HEK293T (cell line): Measurements from ENCODE around the gene SERPINA4.

Experiments
- CTCF ChIA-PET: fragments of 350-600 bp; formaldehyde crosslinking; extraction: SDS; loops from one replicate; lab custom pipeline; 2021; ENCODE audit warnings: antibody characterized with exemption, inconsistent platforms; lab: Yijun Ruan, JAX
- POLR2A ChIA-PET: fragments of 350-600 bp; formaldehyde crosslinking; extraction: SDS; loops from one replicate; lab custom pipeline; 2020; ENCODE audit warnings: antibody characterized with exemption, inconsistent platforms; lab: Yijun Ruan, JAX
- DNase-seq: peaks from one replicate; pipeline ENCODE4 v3.0.0; 2012; ENCODE audit warnings: mixed read lengths; ENCODE audit errors: extremely low spot score
- ARNT ChIP-seq: fragments of 450-650 bp; IDR thresholded peaks from 2 replicates; pipeline ENCODE4 v1.6.1; 2017; ENCODE audit warnings: mild to moderate bottlenecking
- BHLHE40 ChIP-seq: fragments of 450-650 bp; IDR thresholded peaks from 2 replicates; pipeline ENCODE4 v1.6.1; 2016; ENCODE audit warnings: mild to moderate bottlenecking, moderate library complexity, borderline replicate concordance
- CTBP1 ChIP-seq: fragments of 450-650 bp; IDR thresholded peaks from 2 replicates; pipeline ENCODE4 v1.6.1; 2016; ENCODE audit warnings: borderline replicate concordance
- ELF4 ChIP-seq: fragments of 450-650 bp; IDR thresholded peaks from 2 replicates; pipeline ENCODE4 v1.6.1; 2017; ENCODE audit warnings: antibody characterized with exemption
- FOXA1 ChIP-seq: fragments of 450-650 bp; IDR thresholded peaks from 2 replicates; pipeline ENCODE4 v1.6.1; 2016; ENCODE audit warnings: mild to moderate bottlenecking
- FOXK2 ChIP-seq: fragments of 450-650 bp; IDR thresholded peaks from 2 replicates; pipeline ENCODE4 v1.6.1; 2016; ENCODE audit warnings: mild to moderate bottlenecking
- FOXM1 ChIP-seq: fragments of 450-650 bp; IDR thresholded peaks from 2 replicates; pipeline ENCODE4 v1.6.1; 2017; ENCODE audit warnings: mild to moderate bottlenecking, borderline replicate concordance
- HDGF ChIP-seq: fragments of 450-650 bp; IDR thresholded peaks from 2 replicates; pipeline ENCODE4 v1.6.1; 2017; ENCODE audit warnings: antibody characterized with exemption, borderline replicate concordance
- L3MBTL2 ChIP-seq: fragments of 450-650 bp; conservative IDR thresholded peaks from 2 replicates; pipeline ENCODE4 v1.6.1; 2016; ENCODE audit warnings: mild to moderate bottlenecking
- LEF1 ChIP-seq: fragments of 450-650 bp; IDR thresholded peaks from 2 replicates; pipeline ENCODE4 v1.6.1; 2017; ENCODE audit warnings: mild to moderate bottlenecking, borderline replicate concordance
- NFRKB ChIP-seq: fragments of 450-650 bp; IDR thresholded peaks from 2 replicates; pipeline ENCODE4 v1.6.1; 2016; ENCODE audit warnings: mild to moderate bottlenecking, moderate library complexity
- SP1 ChIP-seq: fragments of 450-650 bp; IDR thresholded peaks from 2 replicates; pipeline ENCODE4 v1.6.1; 2017
- SUZ12 ChIP-seq: fragments of 450-650 bp; IDR thresholded peaks from 2 replicates; pipeline ENCODE4 v1.6.1; 2016; ENCODE audit warnings: mild to moderate bottlenecking
- TARDBP ChIP-seq: fragments of 450-650 bp; IDR thresholded peaks from 2 replicates; pipeline ENCODE4 v1.6.1; 2016
- ZNF384 ChIP-seq: fragments of 450-650 bp; IDR thresholded peaks from 2 replicates; pipeline ENCODE4 v1.6.1; 2016
- TF ChIP-seq, protein P1 (sequence below): fragments of 450-650 bp; IDR thresholded peaks from 2 replicates; pipeline ENCODE4 v1.6.1; 2016

SERPINA4 gene

DNA sequence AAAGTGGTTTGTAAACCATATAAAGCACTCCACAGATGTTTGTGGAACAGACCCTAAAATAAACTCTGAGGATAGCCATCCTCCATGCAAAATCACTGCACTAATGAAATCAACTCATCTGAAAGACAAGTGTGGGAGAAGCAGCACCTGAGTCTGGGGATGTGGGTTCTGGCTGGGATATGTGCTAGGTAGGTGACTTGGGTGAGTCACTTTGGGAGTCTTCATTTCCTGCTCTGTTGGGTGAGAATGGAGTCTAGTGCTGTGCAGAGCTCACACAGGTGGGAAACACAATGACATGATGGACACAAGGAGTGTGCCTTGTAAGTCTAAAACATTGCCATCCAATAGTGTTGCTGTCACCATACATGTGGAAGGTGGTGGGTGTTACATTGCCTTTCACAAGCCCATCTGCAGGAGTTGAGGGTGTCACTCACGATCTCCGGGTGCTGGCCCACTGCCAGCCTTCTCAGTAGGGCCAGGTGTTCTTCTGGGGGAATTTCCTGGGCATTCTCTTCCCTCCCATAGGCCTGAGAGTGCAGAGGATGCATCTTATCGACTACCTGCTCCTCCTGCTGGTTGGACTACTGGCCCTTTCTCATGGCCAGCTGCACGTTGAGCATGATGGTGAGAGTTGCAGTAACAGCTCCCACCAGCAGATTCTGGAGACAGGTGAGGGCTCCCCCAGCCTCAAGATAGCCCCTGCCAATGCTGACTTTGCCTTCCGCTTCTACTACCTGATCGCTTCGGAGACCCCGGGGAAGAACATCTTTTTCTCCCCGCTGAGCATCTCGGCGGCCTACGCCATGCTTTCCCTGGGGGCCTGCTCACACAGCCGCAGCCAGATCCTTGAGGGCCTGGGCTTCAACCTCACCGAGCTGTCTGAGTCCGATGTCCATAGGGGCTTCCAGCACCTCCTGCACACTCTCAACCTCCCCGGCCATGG lies 2.0 kb downstream of the SERPINA4 start:
- TF ChIP-seq FOXM1 (no peak), LEF1 (no peak), SUZ12 (no peak), CTBP1 (no peak), SP1 (no peak), FOXA1 (no peak), BHLHE40 (no peak), ELF4 (no peak), ARNT (no peak), NFRKB (no peak)
- DNase-seq = no peak
- POLR2A ChIA-PET = no interaction called here
- CTCF ChIA-PET = interaction anchor here (1.3 kb wide), 1 partner anchor 14 kb away, joined by 4 read pairs; no protein-coding TSS in a partner anchor

DNA sequence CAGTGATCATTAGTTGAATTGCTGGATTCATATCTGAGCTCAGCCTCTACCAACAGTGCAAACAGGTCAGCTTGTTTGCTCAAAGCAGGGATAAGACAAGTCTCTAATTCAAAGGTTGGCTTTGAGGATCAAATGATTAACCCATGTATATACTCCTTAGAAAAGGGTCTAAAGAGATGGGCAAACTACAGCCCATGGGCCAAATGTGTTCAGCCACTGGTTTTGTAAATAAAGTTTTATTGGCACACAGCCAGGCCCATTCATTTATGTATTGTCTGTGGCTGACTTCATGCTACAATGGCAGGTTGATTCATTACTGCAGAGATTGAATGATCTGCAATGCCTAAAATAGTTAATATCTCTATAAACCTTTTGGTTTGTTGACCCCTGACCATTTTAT lies 3.1 kb downstream of the SERPINA4 start:
- TF ChIP-seq NFRKB = no peak
- TF ChIP-seq ARNT = no peak
- TF ChIP-seq ZNF384 = no peak
- POLR2A ChIA-PET = no interaction called here
- no peak for DNase-seq
- CTCF ChIA-PET = interaction anchor here (1.8 kb wide), 1 partner anchor 15 kb away, joined by 8 read pairs; no protein-coding TSS in a partner anchor

DNA sequence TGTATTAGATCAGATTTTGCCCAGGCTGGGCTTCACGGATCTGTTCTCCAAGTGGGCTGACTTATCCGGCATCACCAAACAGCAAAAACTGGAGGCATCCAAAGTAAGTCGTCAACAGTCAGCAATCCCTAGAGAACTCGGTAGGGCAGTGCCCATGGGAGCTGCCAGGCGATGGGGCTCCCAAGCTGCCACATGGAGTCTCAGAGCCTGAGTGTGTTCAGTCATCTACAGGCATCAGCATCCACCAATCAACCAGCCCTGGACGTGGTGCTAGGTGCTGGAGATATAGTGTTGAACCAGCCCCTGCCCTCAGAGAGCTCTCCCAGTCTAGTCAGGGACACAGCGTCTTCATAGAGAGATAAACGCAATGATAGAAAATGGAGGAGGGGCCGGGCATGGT lies 6.9 kb downstream of the SERPINA4 start:
- no peak for DNase-seq
- ChIA-PET CTCF (interaction anchor here (0.8 kb wide), 1 partner anchor 19 kb away, joined by 3 read pairs; no protein-coding TSS in a partner anchor), POLR2A (no interaction called here)
- TF ChIP-seq ARNT = no peak
- TF ChIP-seq NFRKB = no peak
- no peak for TF ChIP-seq ZNF384
- TF ChIP-seq CTBP1 = no peak
- TF ChIP-seq, protein P1, sequence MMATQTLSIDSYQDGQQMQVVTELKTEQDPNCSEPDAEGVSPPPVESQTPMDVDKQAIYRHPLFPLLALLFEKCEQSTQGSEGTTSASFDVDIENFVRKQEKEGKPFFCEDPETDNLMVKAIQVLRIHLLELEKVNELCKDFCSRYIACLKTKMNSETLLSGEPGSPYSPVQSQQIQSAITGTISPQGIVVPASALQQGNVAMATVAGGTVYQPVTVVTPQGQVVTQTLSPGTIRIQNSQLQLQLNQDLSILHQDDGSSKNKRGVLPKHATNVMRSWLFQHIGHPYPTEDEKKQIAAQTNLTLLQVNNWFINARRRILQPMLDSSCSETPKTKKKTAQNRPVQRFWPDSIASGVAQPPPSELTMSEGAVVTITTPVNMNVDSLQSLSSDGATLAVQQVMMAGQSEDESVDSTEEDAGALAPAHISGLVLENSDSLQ = no peak

DNA sequence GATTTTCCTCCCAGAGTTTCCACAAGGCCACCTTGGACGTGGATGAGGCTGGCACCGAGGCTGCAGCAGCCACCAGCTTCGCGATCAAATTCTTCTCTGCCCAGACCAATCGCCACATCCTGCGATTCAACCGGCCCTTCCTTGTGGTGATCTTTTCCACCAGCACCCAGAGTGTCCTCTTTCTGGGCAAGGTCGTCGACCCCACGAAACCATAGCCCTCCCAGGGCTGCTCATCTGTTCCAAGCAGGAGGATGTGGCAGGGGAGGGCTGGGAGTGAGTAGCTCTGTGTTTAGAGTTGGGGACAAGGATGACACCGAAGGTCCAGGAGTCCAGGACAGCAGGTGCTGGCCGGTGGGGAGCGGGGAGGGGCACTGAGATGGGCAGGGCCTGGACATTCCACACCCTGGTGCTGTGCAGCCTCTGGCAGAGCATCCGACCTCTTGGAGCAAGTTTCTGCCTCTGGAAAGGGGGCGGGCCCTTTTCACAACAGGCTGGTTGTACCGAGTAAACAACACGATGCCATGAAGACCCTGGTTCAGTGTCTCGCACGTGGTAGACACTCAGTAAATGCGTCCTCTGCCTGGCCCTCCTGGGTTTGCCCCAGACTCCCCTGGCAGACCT lies 8.2 kb downstream of the SERPINA4 start:
- ChIA-PET CTCF (no interaction called here), POLR2A (no interaction called here)
- TF ChIP-seq HDGF = no peak
- TF ChIP-seq, protein P1 = no peak
- TF ChIP-seq L3MBTL2 = no peak
- TF ChIP-seq LEF1 = no peak
- TF ChIP-seq ZNF384 = no peak
- TF ChIP-seq BHLHE40 = no peak
- no peak for TF ChIP-seq NFRKB
- TF ChIP-seq SP1 = no peak
- no peak for TF ChIP-seq ARNT
- no peak for TF ChIP-seq FOXM1
- TF ChIP-seq CTBP1 = no peak
- TF ChIP-seq ELF4 = no peak
- TF ChIP-seq FOXA1 = no peak
- no peak for DNase-seq

DNA sequence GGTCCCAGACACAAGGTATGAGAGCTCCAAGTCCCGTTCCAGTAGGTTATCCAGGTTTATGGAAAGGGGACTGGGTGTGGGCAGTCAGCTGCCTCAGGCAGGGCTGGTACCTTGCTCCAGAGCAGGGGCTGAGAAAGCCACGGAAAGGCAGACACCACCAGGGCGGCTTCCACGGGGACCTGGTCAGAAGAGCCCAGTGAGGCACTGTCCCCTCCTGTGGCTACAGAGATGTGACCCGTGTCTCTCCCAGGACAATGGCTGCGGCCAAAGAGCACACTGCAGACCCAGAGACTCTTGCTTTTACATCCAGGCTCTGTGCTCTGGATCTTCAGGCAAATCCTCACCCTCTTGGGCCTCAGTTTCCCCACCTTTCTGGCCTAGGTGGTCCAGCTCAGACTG lies 8.8 kb downstream of the SERPINA4 start:
- DNase-seq = no peak
- CTCF ChIA-PET = no interaction called here
- POLR2A ChIA-PET = no interaction called here
- TF ChIP-seq ZNF384 (no peak), ELF4 (no peak), ARNT (no peak), BHLHE40 (no peak), L3MBTL2 (no peak), TARDBP (no peak), FOXK2 (no peak), FOXA1 (no peak), FOXM1 (no peak)
- TF ChIP-seq, protein P1 = no peak

DNA sequence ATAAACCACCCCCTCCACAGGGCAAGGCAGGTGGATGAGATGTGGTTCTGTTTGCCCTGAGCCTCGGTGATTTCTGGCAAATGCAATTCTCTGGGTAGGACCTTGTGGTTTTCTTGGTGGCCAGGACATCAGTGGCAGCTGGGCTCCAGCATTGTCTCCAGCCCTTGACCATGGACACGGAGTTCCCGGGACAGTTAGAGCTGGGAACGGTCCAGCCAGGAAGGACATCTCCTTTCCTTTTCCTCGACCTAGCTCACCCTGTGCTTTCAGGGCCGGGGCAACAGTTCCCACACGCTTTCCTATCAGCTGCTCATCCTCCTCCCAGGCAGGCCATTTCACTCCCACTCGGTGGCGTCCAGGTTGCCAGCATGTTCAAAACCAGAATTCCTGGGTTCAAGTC lies 9.2 kb downstream of the SERPINA4 start:
- TF ChIP-seq TARDBP (no peak), FOXA1 (no peak), ZNF384 (no peak), LEF1 (no peak), L3MBTL2 (no peak), SP1 (no peak), ELF4 (no peak), BHLHE40 (no peak), FOXK2 (no peak), ARNT (no peak), FOXM1 (no peak), CTBP1 (no peak), SUZ12 (no peak), NFRKB (no peak), HDGF (no peak)
- TF ChIP-seq, protein P1 = no peak
- ChIA-PET CTCF (interaction anchor here (1.5 kb wide), 1 partner anchor 21 kb away, joined by 3 read pairs; no protein-coding TSS in a partner anchor), POLR2A (no interaction called here)
- DNase-seq = no peak
